K562 (cell line): ENCODE results near the gene INPP5K.

Experiments used
- FOXK1 ChIP-seq: sonication (generic); formaldehyde crosslinking; IDR thresholded peaks from 2 replicates; pipeline ENCODE4 v1.8.0; 2022; ENCODE audit warnings: missing genetic modification reagents, mild to moderate bottlenecking, borderline replicate concordance
- POLR2A ChIP-seq: fragments of 450-650 bp; conservative IDR thresholded peaks from 2 replicates; pipeline ENCODE4 v1.6.1; 2016
- TF ChIP-seq, protein P1 (sequence below): sonication (generic); formaldehyde crosslinking; IDR thresholded peaks from 2 replicates; pipeline ENCODE4 v1.8.1; 2023; ENCODE audit warnings: mild to moderate bottlenecking, missing genetic modification reagents

DNA sequence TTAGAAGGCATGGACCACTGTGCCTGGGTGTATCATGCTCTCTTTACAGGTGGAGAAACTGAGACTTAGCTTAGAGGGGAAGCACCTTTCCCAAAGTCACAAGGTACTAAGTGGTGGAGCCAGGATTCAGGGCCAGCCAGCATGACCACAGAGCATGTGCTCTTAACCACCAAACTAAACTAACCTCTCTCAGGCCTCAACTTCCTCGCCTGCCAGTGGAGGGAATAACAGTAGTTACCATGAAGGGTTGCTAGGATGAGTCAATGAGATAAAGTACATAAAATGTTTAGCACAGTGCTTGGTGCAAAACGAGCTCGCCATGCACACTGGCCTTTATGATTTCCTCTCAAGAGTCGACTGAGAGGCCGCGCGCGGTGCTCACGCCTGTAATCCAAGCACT, 17.5 kb downstream of the INPP5K start:
- TF ChIP-seq FOXK1 (CRISPR knock-in tag) = no peak
- TF ChIP-seq POLR2A = no peak
- TF ChIP-seq, protein P1, sequence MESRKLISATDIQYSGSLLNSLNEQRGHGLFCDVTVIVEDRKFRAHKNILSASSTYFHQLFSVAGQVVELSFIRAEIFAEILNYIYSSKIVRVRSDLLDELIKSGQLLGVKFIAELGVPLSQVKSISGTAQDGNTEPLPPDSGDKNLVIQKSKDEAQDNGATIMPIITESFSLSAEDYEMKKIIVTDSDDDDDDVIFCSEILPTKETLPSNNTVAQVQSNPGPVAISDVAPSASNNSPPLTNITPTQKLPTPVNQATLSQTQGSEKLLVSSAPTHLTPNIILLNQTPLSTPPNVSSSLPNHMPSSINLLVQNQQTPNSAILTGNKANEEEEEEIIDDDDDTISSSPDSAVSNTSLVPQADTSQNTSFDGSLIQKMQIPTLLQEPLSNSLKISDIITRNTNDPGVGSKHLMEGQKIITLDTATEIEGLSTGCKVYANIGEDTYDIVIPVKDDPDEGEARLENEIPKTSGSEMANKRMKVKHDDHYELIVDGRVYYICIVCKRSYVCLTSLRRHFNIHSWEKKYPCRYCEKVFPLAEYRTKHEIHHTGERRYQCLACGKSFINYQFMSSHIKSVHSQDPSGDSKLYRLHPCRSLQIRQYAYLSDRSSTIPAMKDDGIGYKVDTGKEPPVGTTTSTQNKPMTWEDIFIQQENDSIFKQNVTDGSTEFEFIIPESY = no peak
